SK-N-SH (cell line): ENCODE results near the gene DPP4. TPM values are rescaled to one million over a fixed set of nuclear protein-coding genes. Genes with fewer than 3 reads are reported as not detected.
A peak's percentile ranks its signal among the peaks of the same experiment; 100 is the strongest.

Source experiments
- CTCF ChIA-PET: fragments of 300-600, 350-600 bp; formaldehyde crosslinking; extraction: SDS; loops from one replicate; lab custom pipeline; 2021; lab: Yijun Ruan, JAX
- POLR2A ChIA-PET: fragments of 350-600 bp; sonication (Branson Sonifier 250); formaldehyde crosslinking; extraction: SDS; loops from one replicate; lab custom pipeline; 2020; ENCODE audit warnings: antibody characterized with exemption, inconsistent platforms; lab: Yijun Ruan, JAX
- DNase-seq: peaks from one replicate; pipeline ENCODE4 v3.0.0; 2012
- H2AFZ ChIP-seq: fragments of 200-600 bp; sonication (generic); 2 replicates; pipeline ENCODE4 v1.8.1; 2016; ENCODE audit warnings: antibody characterized with exemption, mild to moderate bottlenecking, low read depth
- H3F3A ChIP-seq: fragments of 200-600 bp; sonication (generic); replicated peaks from 2 replicates; pipeline ENCODE3; 2016; ENCODE audit warnings: antibody characterized with exemption, mild to moderate bottlenecking; ENCODE audit not compliant: insufficient read depth
- H3K27ac ChIP-seq, 2 experiments: fragments of 200-500 bp in 1 of 2; fragments of 200-600 bp in 1 of 2; sonication (Bioruptor generic) in 1 of 2; sonication (generic), shearing (Covaris generic) in 1 of 2; 2 replicates each; pipeline versions ENCODE4 v1.5.1 to v1.6.1; 2014 to 2016; ENCODE audit warnings: low read depth in 2 of 2, inconsistent platforms in 1 of 2, low read length in 1 of 2, mild to moderate bottlenecking in 1 of 2, mixed read lengths in 1 of 2
- H3K27me3 ChIP-seq: fragments of 200-600 bp; sonication (generic), shearing (Covaris generic); 2 replicates; pipeline ENCODE4 v1.6.1; 2016; ENCODE audit warnings: mixed run types; ENCODE audit not compliant: insufficient read depth
- H3K36me3 ChIP-seq, 2 experiments: fragments of 200-500 bp in 1 of 2; fragments of 200-600 bp in 1 of 2; sonication (Bioruptor generic) in 1 of 2; sonication (generic) in 1 of 2; replicated peaks in 1 of 2; 2 replicates each; pipeline versions ENCODE3 to v1.5.1; 2014 to 2016; ENCODE audit warnings: low read length in 1 of 2, mild to moderate bottlenecking in 1 of 2; ENCODE audit not compliant: insufficient read depth in 2 of 2, control insufficient read depth in 1 of 2
- H3K4me1 ChIP-seq, 2 experiments: fragments of 200-500 bp in 1 of 2; fragments of 200-600 bp in 1 of 2; sonication (Bioruptor generic) in 1 of 2; sonication (generic), shearing (Covaris generic) in 1 of 2; 2 replicates each; pipeline versions ENCODE4 v1.5.1 to v1.6.1; 2014 to 2016; ENCODE audit warnings: low read depth in 1 of 2, low read length in 1 of 2, mixed run types in 1 of 2; ENCODE audit not compliant: insufficient read depth in 2 of 2, control insufficient read depth in 1 of 2
- H3K4me2 ChIP-seq: fragments of 200-600 bp; sonication (generic), shearing (Covaris generic); 2 replicates; pipeline ENCODE4 v1.6.1; 2017; ENCODE audit warnings: mixed run types
- H3K4me3 ChIP-seq, 2 experiments: fragments of 200-500 bp in 1 of 2; fragments of 200-600 bp in 1 of 2; sonication (Bioruptor generic) in 1 of 2; sonication (generic), shearing (Covaris generic) in 1 of 2; 2 replicates each; pipeline versions ENCODE4 v1.5.1 to v1.8.1; 2014 to 2016; ENCODE audit warnings: low read depth in 2 of 2, inconsistent platforms in 1 of 2, low read length in 1 of 2, mild to moderate bottlenecking in 1 of 2, mixed read lengths in 1 of 2, moderate library complexity in 1 of 2
- H3K79me2 ChIP-seq: fragments of 200-600 bp; sonication (generic); 2 replicates; pipeline ENCODE4 v1.8.1; 2017; ENCODE audit warnings: mild to moderate bottlenecking; ENCODE audit not compliant: insufficient read depth
- H3K9ac ChIP-seq: fragments of 200-600 bp; sonication (generic); 2 replicates; pipeline ENCODE4 v1.6.1; 2017; ENCODE audit warnings: mixed run types
- H3K9me2 ChIP-seq: fragments of 200-600 bp; sonication (generic); 2 replicates; pipeline ENCODE4 v1.6.1; 2017; ENCODE audit warnings: mixed run types
- H3K9me3 ChIP-seq: fragments of 200-600 bp; sonication (generic); 2 replicates; pipeline ENCODE4 v1.6.1; 2017; ENCODE audit warnings: mixed run types, mild to moderate bottlenecking, moderate library complexity
- H4K20me1 ChIP-seq: fragments of 200-600 bp; sonication (generic); 2 replicates; pipeline ENCODE4 v1.6.1; 2017; ENCODE audit warnings: mild to moderate bottlenecking, mixed run types; ENCODE audit not compliant: insufficient read depth
- CHD2 ChIP-seq: fragments of 150-350 bp; IDR thresholded peaks from 2 replicates; pipeline ENCODE4 v1.6.1; 2018; ENCODE audit warnings: low read length; ENCODE audit not compliant: partially characterized antibody
- ELF1 ChIP-seq: IDR thresholded peaks from 2 replicates; pipeline ENCODE4 v1.4.0; 2012
- FOXJ3 ChIP-seq: sonication (generic); formaldehyde crosslinking; IDR thresholded peaks from 2 replicates; pipeline ENCODE4 v1.5.1; 2020; ENCODE audit warnings: mild to moderate bottlenecking, missing genetic modification reagents
- GABPA ChIP-seq: IDR thresholded peaks from 2 replicates; pipeline ENCODE4 v1.4.0; 2012; ENCODE audit warnings: low read depth, mild to moderate bottlenecking
- GATA2 ChIP-seq: sonication (generic); formaldehyde crosslinking; IDR thresholded peaks from 2 replicates; pipeline ENCODE4 v1.5.0; 2020; ENCODE audit warnings: mild to moderate bottlenecking, missing genetic modification reagents
- MEF2A ChIP-seq: IDR thresholded peaks from 2 replicates; pipeline ENCODE4 v1.4.0; 2012; ENCODE audit warnings: low read depth, borderline replicate concordance
- NRF1 ChIP-seq: IDR thresholded peaks from 2 replicates; pipeline ENCODE4 v1.6.1; 2012; ENCODE audit warnings: low read depth, mild to moderate bottlenecking, low read length
- RAD21 ChIP-seq: IDR thresholded peaks from 2 replicates; pipeline ENCODE4 v1.6.1; 2012; ENCODE audit warnings: mild to moderate bottlenecking, low read length
- RFX5 ChIP-seq: IDR thresholded peaks from 2 replicates; pipeline ENCODE4 v1.6.1; 2012; ENCODE audit warnings: mild to moderate bottlenecking, improper control_type of control experiment, low read length
- RXRA ChIP-seq: IDR thresholded peaks from 2 replicates; pipeline ENCODE4 v1.4.0; 2012; ENCODE audit warnings: low read depth, mild to moderate bottlenecking, borderline replicate concordance
- SMC3 ChIP-seq: IDR thresholded peaks from 2 replicates; pipeline ENCODE4 v1.6.1; 2012; ENCODE audit warnings: low read depth, low read length, improper control_type of control experiment
- TAF1 ChIP-seq: IDR thresholded peaks from 2 replicates; pipeline ENCODE4 v1.6.1; 2012; ENCODE audit warnings: low read depth, mild to moderate bottlenecking, low read length, moderate library complexity, borderline replicate concordance
- WGBS: methylation state at CpG from one replicate; pipeline ENCODE4 v1.1.6; 2017; ENCODE audit warnings: low lambda C conversion rate; 5-methylcytosine and 5-hydroxymethylcytosine counted together
- polyA plus RNA-seq, 3 experiments: library from polyadenylated mRNA; depleted of rRNA; stranded (reverse); fragments of >200 nt; gene quantifications; 2 replicates each; pipeline ENCODE4 v1.2.3, GENCODE V29; 2012
- TF ChIP-seq, protein P1 (sequence below): fragments of 200-600 bp; sonication (generic); IDR thresholded peaks from 2 replicates; pipeline ENCODE4 v1.6.1; 2017; ENCODE audit warnings: antibody characterized with exemption, mild to moderate bottlenecking, moderate library complexity

Gene DPP4
- polyA plus RNA-seq, 1 of the 3 experiments (the other 2 are of a cell fraction): 5.0 TPM

DNA sequence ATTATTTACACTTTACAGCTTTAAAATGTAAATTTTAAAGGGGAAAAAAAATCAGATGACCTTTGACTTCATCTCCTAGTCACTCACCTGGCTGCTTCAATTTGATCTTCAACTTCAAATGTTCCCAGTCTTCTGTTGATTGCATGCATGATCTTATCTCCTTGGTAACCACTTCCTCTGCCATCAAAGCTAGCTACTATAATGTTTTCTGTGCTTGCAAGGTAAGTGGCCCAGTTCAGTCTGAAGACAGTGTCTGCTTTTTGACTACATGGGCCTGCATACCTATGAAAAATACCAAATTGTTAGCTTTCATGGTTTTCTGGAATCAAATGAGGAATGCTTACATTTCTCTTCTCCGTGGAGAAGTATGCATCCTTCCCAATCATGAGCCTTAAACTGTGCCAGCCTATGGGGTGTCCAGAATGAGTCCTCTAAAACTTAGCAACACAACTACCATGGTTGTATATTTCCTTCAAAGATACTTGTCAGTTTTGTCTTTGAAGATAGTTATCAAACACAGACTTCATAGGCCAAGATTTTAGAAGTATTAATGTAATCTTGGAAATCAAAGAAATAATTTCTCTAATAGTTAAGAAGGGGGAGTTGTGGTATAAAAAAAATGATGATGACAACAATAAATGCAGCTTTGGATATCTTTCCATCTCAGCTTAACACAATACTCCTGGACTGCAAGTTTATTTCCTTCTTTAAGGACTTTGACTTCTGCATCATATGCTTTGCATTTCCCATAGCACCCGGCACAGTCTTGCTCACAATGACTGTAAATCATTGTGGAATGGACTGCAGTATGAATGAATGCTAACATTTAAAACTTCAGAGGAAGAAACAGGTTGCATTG is 62.1 kb downstream of the DPP4 start (continued):
- TF ChIP-seq TAF1 (no peak), RXRA (no peak), CHD2 (no peak)

DNA sequence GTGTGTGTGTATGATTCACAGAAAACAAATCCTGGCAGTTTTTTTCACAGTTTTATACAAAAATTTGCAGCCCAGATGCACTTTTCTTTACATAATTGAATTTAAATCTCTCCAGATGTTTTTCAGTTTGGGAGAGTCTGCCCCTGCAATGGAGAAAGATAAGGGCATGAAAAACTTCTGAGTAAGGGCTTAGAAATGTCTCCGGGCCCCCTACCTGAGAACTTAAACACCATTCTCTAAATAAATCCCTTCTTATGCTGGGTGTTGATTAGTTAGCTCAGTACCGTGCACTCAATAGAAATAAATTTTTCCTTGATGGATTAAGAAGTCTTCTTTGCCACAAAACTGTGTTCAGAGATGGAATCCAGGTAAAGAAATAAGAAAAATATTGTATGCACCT is 64.5 kb downstream of the DPP4 start:
- Histone ChIP-seq H3K9me3 (no peaks in the 10 kb centered on the region), H3K79me2 (no peaks in the 10 kb centered on the region), H3K36me3 (no peaks in the 10 kb centered on the region), H3K9me2 (no peaks in the 10 kb centered on the region), H3K27ac (no peak overlapping the region), H2AFZ (no peak overlapping the region), H3K4me1 (no peaks in the 10 kb centered on the region; a peak in 1 of 4 replicates), H3K4me2 (no peak overlapping the region), H3F3A (no peaks in the 10 kb centered on the region), H3K9ac (no peak overlapping the region), H3K27me3 (no peaks in the 10 kb centered on the region), H4K20me1 (no peaks in the 10 kb centered on the region)
- WGBS: 5% methylated on average over 2 of the region's 2 CpGs
- DNase-seq: no peak
- TF ChIP-seq FOXJ3 (CRISPR knock-in tag) (no peak), SMC3 (no peak), MEF2A (no peak), ELF1 (no peak), RFX5 (no peak), GABPA (no peak)
- TF ChIP-seq, all 33 proteins: peak for 0
- POLR2A ChIA-PET: no interaction called here
- no peak overlapping the region for H3K4me3 ChIP-seq
- CTCF ChIA-PET: no interaction called here

DNA sequence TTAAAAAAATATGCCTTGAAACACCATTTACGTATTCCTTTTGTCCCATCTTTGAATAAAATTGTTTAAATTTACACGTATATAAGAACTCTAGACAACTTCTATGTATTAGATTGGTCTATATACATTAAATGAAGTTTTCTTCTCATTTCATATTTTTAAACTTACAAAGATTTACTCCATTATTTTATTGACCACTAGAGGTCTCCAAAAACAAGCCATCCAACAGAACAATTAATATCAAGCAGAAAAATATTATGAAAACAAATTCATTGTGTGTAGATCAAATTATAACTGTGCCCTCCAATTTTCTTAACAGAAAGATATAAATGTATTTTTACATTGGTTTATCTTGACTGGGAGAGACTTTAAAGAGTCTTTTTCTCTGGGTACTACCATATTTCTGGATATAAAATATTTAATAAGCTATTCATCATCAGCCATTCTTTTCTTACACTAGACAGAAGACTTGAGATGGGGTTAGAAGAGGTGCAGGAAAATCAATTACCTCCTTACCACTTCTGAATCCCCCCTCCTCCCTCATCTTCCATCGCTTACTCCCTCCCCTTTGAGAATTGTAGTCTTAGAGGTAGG is 66.5 kb downstream of the DPP4 start:
- POLR2A ChIA-PET: no interaction called here
- Histone ChIP-seq H3K79me2 (no peaks in the 10 kb centered on the region), H3K36me3 (no peaks in the 10 kb centered on the region), H3K9me3 (no peaks in the 10 kb centered on the region), H3K4me1 (no peaks in the 10 kb centered on the region), H3F3A (no peaks in the 10 kb centered on the region), H2AFZ (no peak overlapping the region), H3K27ac (no peak overlapping the region), H3K4me2 (no peak overlapping the region), H3K27me3 (no peaks in the 10 kb centered on the region), H3K9ac (no peak overlapping the region), H3K9me2 (no peaks in the 10 kb centered on the region), H4K20me1 (no peaks in the 10 kb centered on the region), H3K4me3 (no peak overlapping the region)
- CTCF ChIA-PET: interaction anchor here (0.6 to 1.6 kb wide), 16 partner anchors 9 to 392 kb away, joined by 3 to 10 read pairs (median 3); partner anchors contain the start of gene DPP4
- 46% methylated on average over 3 of the region's 3 CpGs for WGBS
- peak; percentile 36 for TF ChIP-seq SMC3
- no peak for TF ChIP-seq NRF1
- TF ChIP-seq RAD21: peak; percentile 47
- TF ChIP-seq GATA2 (CRISPR knock-in tag): no peak
- TF ChIP-seq, protein P1, sequence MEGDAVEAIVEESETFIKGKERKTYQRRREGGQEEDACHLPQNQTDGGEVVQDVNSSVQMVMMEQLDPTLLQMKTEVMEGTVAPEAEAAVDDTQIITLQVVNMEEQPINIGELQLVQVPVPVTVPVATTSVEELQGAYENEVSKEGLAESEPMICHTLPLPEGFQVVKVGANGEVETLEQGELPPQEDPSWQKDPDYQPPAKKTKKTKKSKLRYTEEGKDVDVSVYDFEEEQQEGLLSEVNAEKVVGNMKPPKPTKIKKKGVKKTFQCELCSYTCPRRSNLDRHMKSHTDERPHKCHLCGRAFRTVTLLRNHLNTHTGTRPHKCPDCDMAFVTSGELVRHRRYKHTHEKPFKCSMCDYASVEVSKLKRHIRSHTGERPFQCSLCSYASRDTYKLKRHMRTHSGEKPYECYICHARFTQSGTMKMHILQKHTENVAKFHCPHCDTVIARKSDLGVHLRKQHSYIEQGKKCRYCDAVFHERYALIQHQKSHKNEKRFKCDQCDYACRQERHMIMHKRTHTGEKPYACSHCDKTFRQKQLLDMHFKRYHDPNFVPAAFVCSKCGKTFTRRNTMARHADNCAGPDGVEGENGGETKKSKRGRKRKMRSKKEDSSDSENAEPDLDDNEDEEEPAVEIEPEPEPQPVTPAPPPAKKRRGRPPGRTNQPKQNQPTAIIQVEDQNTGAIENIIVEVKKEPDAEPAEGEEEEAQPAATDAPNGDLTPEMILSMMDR: peak; percentile 82
- DNase-seq: no peak
